Right lobe of liver (tissue), 6 donors: ENCODE data around the gene AAGAB. TPM values are rescaled to one million over a fixed set of nuclear protein-coding genes. Genes with fewer than 3 reads are reported as not detected.

ENCODE experiments used
- ATAC-seq, 4 donors: fragments of 200-7000 bp; cut with Tn5 transposase; one replicate each; pipeline ENCODE4 v1.9.1; 2020; ENCODE audit warnings: mild to moderate bottlenecking in 4 of 4, moderate library complexity in 4 of 4
- DNase-seq, 3 donors: peaks; one replicate each; pipeline ENCODE4 v3.0.0-alpha.2; 2020
- H3K27ac ChIP-seq, 3 donors: fragments of 200-600 bp; one replicate each; pipeline ENCODE4 v1.8.0; 2022
- H3K27me3 ChIP-seq, 2 donors: fragments of 200-600 bp; one replicate each; pipeline ENCODE4 v1.8.0; 2022
- H3K36me3 ChIP-seq, 4 donors: fragments of 200-600 bp; sonication (generic) in 1 of 4; one replicate each; pipeline versions ENCODE4 v1.5.1 to v1.8.0; 2017 to 2022; ENCODE audit warnings: control low read depth in 1 of 4
- H3K4me1 ChIP-seq, 4 donors: fragments of 200-600 bp; sonication (generic) in 1 of 4; one replicate each; pipeline versions ENCODE4 v1.5.1 to v1.8.0; 2017 to 2022; ENCODE audit warnings: control low read depth in 1 of 4
- H3K4me3 ChIP-seq, 3 donors: fragments of 200-600 bp; one replicate each; pipeline ENCODE4 v1.8.0; 2022
- H3K9me3 ChIP-seq, 4 donors: fragments of 200-600 bp; sonication (generic) in 1 of 4; one replicate each; pipeline versions ENCODE4 v1.5.1 to v1.8.0; 2017 to 2022; ENCODE audit warnings: control low read depth in 1 of 4
- POLR2A ChIP-seq: fragments of 450-650 bp; IDR thresholded peaks from one replicate; pipeline ENCODE4 v1.6.1; 2017; ENCODE audit warnings: antibody characterized with exemption, mild to moderate bottlenecking
- WGBS: methylation state at CpG from one replicate; pipeline ENCODE4 v1.1.6; 2018; ENCODE audit warnings: low coverage, low lambda C conversion rate; ENCODE audit not compliant: insufficient coverage; ENCODE audit errors: missing lambda C conversion rate; 5-methylcytosine and 5-hydroxymethylcytosine counted together
- intact Hi-C, 2 donors: fragments of 100-400 bp; cut with DNase I; formaldehyde crosslinking; loops; one replicate each; pipeline versions ENCODE4 v1.11.2 to v1.14.1; 2022
- total RNA-seq, 6 experiments: library from RNA; depleted of rRNA in 2 of 6; stranded (reverse); fragments of >200 nt in 2 of 6; fragmentation: NEBNext Ultra II Directional in 3 of 6; extraction: Animal tissue kit (Norgen Biotek cat#: 25700) in 3 of 6; gene quantifications; one replicate each; pipeline versions ENCODE4 v1.1.0 to v1.2.4, GENCODE V29; 2016 to 2023
- TF ChIP-seq, protein P1 (sequence below), 4 donors: fragments of 200-600 bp in 3 of 4; fragments of 450-650 bp in 1 of 4; IDR thresholded peaks; one replicate each; pipeline versions ENCODE4 v1.5.1 to v1.8.0; 2016 to 2022; ENCODE audit warnings: antibody characterized with exemption in 4 of 4, mild to moderate bottlenecking in 2 of 4
- donor health status: DM: no; HTN: yes; CAD: no.
- donor health status: DM: no; HTN: no; CAD: no.
- donor health status: DM: no; HTN: no; CAD: no.
- donor health status: DM: no; HTN: yes; CAD: no.
- donor health status: DM: no; HTN: yes; CAD: no.

AAGAB gene
- total RNA-seq, 6 experiments from 2014 or later = 11.0 to 15.6 (median 13.6) TPM

DNA sequence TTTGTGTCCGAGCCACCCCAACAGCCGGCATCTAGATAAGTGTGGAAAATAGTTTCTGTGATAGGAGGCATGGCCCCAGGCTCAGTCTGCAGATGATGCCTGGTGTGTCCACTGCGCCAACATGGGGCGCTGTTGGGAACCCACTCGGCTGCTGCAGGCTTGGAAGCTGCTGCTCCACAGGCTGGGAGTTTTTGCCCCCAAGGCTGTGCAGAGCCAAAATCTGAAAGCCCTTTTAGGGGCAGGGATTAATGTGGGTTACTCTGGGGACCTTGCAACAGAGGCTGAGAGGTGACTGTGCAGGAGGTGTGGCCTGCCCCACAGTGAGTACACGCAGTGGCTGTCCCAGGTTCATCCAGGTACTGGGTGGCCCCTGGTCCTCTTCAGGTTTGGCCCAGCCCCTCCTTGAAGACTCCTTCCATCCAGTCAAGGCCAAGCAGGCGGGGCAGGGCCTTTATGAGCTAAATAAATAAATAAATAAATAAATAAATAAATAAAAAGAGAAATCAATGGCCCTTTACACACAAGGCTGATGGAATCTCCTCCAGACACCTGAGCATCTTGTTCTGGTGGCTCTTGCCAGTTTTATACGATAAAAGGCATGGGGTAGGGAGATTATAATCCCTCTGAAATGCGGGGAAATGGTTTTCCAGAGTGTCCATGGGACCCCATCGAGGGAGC is 73.8 kb downstream of the AAGAB start:
- peaks cover 0 to 26% (median 8%) of the 10 kb centered on the region in 4 donors for H3K36me3 ChIP-seq
- TF ChIP-seq POLR2A = no peak
- TF ChIP-seq, protein P1, sequence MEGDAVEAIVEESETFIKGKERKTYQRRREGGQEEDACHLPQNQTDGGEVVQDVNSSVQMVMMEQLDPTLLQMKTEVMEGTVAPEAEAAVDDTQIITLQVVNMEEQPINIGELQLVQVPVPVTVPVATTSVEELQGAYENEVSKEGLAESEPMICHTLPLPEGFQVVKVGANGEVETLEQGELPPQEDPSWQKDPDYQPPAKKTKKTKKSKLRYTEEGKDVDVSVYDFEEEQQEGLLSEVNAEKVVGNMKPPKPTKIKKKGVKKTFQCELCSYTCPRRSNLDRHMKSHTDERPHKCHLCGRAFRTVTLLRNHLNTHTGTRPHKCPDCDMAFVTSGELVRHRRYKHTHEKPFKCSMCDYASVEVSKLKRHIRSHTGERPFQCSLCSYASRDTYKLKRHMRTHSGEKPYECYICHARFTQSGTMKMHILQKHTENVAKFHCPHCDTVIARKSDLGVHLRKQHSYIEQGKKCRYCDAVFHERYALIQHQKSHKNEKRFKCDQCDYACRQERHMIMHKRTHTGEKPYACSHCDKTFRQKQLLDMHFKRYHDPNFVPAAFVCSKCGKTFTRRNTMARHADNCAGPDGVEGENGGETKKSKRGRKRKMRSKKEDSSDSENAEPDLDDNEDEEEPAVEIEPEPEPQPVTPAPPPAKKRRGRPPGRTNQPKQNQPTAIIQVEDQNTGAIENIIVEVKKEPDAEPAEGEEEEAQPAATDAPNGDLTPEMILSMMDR (IDR thresholded peaks at IDR 0.05) = no peak
- ATAC-seq = peak in 1 of 4 donors; percentile 8
- intact Hi-C loops = no loop called here
- WGBS = 96% methylated on average over 8 of the region's 10 CpGs
- DNase-seq = no peak
- no peak overlapping the region for H3K4me3 ChIP-seq
- no peaks in the 10 kb centered on the region for H3K27me3 ChIP-seq
- no peaks in the 10 kb centered on the region for H3K4me1 ChIP-seq
- no peak overlapping the region for H3K27ac ChIP-seq
- H3K9me3 ChIP-seq = no peaks in the 10 kb centered on the region

DNA sequence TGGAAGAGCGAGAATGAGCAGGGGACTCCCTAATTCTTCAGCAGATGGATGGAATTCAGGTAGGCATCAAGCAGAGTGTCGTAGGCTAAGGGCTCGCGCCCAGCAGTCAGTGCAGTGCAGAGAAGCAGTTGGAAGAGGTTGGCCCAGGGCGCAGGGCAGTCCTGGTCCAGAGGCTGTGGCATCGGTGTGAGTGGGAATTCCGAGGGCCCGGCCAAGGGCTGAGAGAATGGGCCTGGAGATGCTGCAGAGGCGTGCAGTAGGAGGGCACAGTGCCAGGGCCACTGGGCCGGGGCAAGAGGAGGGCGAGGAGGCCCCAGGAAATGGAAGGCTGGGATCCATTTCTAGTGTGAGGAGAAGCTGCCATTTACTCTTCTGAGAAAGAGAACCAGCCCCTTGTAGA is 74.4 kb downstream of the AAGAB start:
- TF ChIP-seq, protein P1 (IDR thresholded peaks at IDR 0.05) = no peak
- no peak for TF ChIP-seq POLR2A
- H3K9me3 ChIP-seq = no peaks in the 10 kb centered on the region
- ATAC-seq (no peak), DNase-seq (no peak)
- H3K27ac ChIP-seq = no peak overlapping the region
- no peaks in the 10 kb centered on the region for H3K4me1 ChIP-seq
- intact Hi-C loops = no loop called here
- H3K4me3 ChIP-seq = no peak overlapping the region
- 96% methylated on average over 9 of the region's 11 CpGs for WGBS
- H3K36me3 ChIP-seq = peaks cover 0 to 21% (median 7%) of the 10 kb centered on the region in 4 donors
- no peaks in the 10 kb centered on the region for H3K27me3 ChIP-seq

DNA sequence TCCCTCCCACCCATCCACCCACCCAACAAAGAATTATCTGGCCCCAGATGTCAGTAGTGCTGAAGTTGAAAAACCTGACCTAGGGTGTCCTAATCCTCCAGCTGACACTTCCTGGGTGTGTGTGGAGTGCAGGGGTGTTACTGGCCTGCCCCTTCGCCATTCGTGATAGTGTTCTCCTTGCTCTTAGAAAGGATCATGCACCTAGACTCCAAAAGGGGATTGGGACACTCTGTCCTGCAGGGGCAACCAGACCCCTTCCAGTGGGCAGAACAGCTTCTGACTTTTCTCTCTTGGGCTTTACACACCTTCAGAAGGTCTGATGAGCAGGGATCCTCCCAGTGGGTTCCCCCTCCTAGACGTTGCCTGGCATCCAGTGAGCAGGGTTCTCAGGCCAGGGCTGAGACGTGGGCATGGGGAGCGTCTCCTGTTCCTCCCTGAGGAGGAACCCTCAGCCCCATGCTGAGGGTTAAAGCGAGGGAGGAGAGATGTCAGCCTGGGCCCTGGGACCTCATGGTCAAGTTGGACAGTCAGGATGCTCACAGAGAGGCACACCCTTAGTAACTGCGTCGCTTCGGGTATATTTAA is 75.0 kb downstream of the AAGAB start:
- Histone ChIP-seq H3K27ac (no peak overlapping the region), H3K27me3 (no peaks in the 10 kb centered on the region), H3K4me1 (no peaks in the 10 kb centered on the region), H3K36me3 (peaks cover 0 to 16% (median 5%) of the 10 kb centered on the region in 4 donors), H3K9me3 (no peaks in the 10 kb centered on the region), H3K4me3 (no peak overlapping the region)
- no peak for TF ChIP-seq POLR2A
- TF ChIP-seq, protein P1 (IDR thresholded peaks at IDR 0.05) = no peak
- intact Hi-C loops = loop anchor here in 1 of 2 donors (10.0 kb wide), 1 partner anchor 105 kb away; no protein-coding TSS in a partner anchor
- 97% methylated on average over 6 of the region's 9 CpGs for WGBS
- ATAC-seq (no peak), DNase-seq (no peak)

DNA sequence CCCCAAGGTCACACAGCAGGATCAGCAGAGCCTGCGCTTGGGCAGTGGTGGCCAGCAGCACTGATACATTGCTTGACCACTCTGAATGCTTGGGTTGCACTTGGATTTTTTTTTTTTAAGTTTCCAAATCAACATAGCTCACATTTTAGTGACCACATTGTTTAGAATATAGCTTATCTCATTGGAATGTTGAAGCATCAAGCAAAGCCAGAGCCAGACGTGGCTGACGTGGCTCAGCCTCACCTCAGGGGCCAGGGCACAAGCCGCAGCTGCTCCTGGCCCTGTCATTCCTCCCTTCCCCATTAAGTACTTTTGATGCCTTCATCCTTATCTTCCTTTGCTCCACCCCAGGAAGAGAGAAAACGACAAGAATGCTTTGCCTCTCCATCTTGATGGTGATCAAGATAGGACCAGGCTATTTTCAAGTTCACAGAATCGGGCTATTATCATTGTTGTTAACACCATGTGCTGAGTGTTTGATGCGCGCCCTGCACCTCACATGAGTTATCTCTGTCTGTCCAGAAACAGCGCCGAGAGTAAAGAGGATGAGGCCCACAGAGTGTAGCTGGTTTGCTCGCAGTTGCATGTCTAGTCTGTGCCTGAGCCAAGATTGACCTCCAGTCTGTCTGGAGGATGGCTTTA is 75.8 kb downstream of the AAGAB start:
- intact Hi-C loops = loop anchor here in 1 of 2 donors (10.0 kb wide), 1 partner anchor 104 kb away; no protein-coding TSS in a partner anchor
- 87% methylated on average over 7 of the region's 11 CpGs for WGBS
- no peaks in the 10 kb centered on the region for H3K4me1 ChIP-seq
- peaks cover 0 to 13% (median 5%) of the 10 kb centered on the region in 4 donors for H3K36me3 ChIP-seq
- no peak overlapping the region for H3K4me3 ChIP-seq
- no peak for TF ChIP-seq POLR2A
- TF ChIP-seq, protein P1 (IDR thresholded peaks at IDR 0.05) = no peak
- H3K27me3 ChIP-seq = no peaks in the 10 kb centered on the region
- DNase-seq (no peak), ATAC-seq (no peak)
- no peak overlapping the region for H3K27ac ChIP-seq
- no peaks in the 10 kb centered on the region for H3K9me3 ChIP-seq
